Tracheal epithelial cell (primary cell): ENCODE measurements around the gene GH1. TPM values are rescaled to one million over a fixed set of nuclear protein-coding genes. Genes with fewer than 3 reads are reported as not detected.

Experiments
- total RNA-seq: library from RNA; depleted of rRNA; stranded (reverse); fragments of >200 nt; gene quantifications from 2 replicates; pipeline ENCODE4 v1.2.1, GENCODE V29; 2014

The GH1 gene
- total RNA-seq: not detected in 2 replicates

DNA sequence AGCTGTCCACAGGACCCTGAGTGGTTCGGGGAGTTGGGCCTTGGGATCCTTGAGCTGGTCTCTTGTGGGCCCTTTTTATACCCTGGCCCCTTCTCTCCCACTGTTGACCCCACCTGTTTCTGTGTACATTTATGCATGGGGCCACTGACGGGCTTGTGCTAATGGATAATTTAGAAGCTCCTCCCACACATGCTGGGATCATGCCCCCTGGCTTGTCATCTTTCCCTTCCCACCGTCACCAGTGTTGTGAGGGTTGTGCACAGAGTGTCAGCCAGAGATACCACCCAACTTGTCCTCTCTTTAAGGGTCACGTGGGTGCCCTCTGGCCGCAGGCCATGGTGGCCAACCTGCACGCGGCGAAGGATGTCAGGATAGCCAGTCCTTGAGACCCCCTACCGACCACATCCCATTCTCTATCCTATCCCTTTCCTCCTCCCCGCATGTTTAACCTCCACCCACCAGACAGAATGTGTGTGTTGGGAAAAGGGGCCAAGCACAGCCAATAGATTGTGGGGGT is at the start of gene GH1:
TSS of gene GH1 (minus strand) at position 51 of the 517 bp plus-strand sequence. CDS start 63 bp downstream, outside the sequence.

DNA sequence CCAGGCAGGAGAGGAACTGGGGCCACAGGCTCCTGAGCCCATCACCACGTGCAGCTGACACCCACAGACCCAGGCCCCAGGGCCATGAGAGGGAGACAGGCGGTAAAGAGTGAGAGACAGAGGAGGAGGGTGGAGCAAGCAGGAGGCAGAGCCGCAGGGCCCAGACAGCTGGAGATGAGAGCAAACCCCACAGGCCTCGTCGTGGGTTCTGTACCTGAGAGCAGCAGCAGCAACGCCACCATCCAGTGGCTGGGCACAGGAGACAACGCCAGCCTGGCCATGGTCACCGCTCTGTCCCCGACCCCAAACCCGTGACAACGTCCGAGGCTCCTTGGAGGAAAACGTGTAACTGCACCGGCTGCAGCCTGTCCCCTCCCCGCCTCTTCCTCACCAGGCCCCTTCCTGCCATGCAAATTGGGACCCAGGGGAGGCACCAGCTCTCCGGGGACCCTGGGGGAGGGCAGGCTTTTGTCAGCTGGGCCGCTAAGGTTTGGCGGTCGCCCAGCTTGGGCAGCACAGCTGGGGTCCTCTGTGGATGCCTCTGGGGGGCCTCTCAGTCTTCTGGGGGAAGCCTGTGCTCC is 13.4 kb upstream of the GH1 start, which contains the start of gene CD79B:
TSS of gene CD79B (minus strand) at position 351 of the 581 bp plus-strand sequence. CDS start at position 281, 70 bp downstream.

DNA sequence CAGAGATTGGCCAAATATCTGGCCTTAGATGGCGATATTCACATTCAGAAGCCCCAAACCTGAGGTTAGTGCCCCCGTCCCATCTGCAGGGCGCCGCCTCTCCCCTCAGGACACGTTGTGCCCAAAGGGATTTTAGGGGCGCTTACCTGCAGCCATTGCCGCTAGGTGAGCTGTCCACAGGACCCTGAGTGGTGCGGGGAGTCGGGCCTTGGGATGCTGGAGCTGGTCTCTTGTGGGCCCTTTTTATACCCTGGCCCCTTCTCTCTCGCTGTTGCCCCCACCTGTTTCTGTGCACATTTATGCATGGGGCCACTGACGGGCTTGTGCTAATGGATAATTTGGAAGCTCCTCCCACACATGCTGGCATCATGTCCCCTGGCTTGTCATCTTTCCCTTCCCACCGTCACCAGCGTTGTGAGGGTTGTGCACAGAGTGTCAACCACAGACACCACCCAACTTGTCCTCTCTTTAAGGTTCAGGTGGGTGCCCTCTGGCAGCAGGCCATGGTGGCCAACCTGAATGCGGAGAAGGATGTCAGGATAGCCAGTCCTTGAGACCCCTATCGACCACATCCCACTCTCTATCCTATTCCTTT is 7.5 kb downstream of the GH1 start, which contains the start of gene CSHL1:
TSS of gene CSHL1 (minus strand) at position 218 of the 595 bp plus-strand sequence. CDS start at position 156, 62 bp downstream.

DNA sequence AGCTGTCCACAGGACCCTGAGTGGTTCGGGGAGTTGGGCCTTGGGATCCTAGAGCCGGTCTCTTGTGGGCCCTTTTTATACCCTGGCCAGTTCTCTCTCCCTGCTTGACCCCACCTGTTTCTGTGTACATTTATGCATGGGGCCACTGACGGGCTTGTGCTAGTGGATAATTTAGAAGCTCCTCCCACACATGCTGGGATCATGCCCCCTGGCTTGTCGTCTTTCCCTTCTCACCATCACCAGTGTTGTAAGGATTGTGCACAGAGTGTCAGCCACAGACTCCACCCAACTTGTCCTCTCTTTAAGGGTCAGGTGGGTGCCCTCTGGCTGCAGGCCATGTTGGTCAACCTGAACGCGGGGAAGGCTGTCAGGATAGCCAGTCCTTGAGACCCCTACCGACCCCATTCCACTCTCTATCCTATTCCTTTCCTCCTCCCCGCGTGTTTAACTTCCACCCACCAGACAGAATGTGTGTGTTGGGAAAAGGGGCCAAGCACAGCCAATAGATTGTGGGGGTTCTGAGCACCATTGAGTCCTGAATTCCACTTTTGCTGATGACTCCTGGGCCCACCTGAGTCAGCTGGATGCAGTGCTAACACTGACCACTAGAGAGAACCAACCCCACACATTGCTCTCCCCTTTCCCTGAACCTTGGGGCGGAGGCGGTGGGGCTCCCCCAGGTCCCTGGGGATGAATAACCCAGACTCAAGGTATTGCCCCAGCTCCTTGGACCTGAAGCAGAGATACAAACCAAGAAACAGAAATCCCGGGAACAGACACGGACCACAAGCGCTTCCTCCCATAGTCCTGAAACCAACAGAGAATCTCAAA is 21.9 kb downstream of the GH1 start, which contains the start of gene CSH1:
TSS of gene CSH1 (minus strand) at position 51 of the 831 bp plus-strand sequence. CDS start 63 bp downstream, outside the sequence.

DNA sequence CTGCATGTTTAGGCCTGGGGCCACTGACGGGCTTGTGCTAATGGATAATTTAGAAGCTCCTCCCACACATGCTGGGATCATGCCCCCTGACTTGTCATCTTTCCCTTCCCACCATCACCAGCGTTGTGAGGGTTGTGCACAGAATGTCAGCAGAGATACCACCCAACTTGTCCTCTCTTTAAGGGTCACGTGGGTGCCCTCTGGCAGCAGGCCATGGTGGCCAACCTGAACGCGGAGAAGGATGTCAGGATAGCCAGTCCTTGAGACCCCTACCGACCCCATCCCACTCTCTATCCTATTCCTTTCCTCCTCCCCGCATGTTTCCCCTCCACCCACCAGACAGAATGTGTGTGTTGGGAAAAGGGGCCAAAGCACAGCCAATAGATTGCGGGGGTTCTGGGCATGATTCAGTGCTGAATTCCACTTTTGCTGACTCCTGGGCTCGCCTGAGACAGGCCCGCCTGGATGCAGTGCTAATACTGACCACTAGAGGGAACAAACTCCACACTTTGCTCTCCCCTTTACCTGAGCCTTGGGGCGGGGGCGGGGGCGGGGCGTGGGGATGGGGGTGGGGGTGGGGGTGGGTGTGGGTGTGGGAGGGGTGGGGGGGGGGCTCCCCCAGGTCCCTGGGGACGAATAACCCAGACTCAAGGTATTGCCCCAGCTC is 36.6 kb downstream of the GH1 start, which contains the start of gene GH2:
TSS of gene GH2 (minus strand) at position 10 of the 667 bp plus-strand sequence. CDS start 143 bp downstream, outside the sequence.

DNA sequence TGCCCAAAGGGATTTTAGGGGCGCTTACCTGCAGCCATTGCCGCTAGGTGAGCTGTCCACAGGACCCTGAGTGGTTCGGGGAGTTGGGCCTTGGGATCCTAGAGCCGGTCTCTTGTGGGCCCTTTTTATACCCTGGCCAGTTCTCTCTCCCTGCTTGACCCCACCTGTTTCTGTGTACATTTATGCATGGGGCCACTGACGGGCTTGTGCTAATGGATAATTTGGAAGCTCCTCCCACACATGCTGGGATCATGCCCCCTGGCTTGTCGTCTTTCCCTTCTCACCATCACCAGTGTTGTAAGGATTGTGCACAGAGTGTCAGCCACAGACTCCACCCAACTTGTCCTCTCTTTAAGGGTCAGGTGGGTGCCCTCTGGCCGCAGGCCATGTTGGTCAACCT is 45.1 kb downstream of the GH1 start, which contains the start of gene CSH2:
TSS of gene CSH2 (minus strand) at position 101 of the 400 bp plus-strand sequence. CDS start at position 38, 63 bp downstream.

Other genes starting within 250 kb of the GH1 start
- gene LIMD2, start 218.7 kb downstream of the GH1 start, total RNA-seq: 4.5 and 10.4 TPM in 2 replicates
- gene STRADA, start 177.0 kb downstream of the GH1 start, total RNA-seq: 5.8 and 7.5 TPM in 2 replicates
- 78.2 and 78.3 TPM in 2 replicates for gene CCDC47, start 145.2 kb downstream of the GH1 start, total RNA-seq
- gene DDX42, start 144.7 kb downstream of the GH1 start, total RNA-seq: 41.3 and 44.3 TPM in 2 replicates
- gene PSMC5, start 91.4 kb downstream of the GH1 start, total RNA-seq: 14.3 and 27.7 TPM in 2 replicates
- 55.2 and 66.3 TPM in 2 replicates for gene FTSJ3, start 91.2 kb downstream of the GH1 start, total RNA-seq
- 121 and 165 TPM in 2 replicates for gene SMARCD2, start 76.2 kb downstream of the GH1 start, total RNA-seq
- not detected in 2 replicates for gene CSH2, start 45.2 kb downstream of the GH1 start, total RNA-seq
- gene GH2, start 36.9 kb downstream of the GH1 start, total RNA-seq: not detected in 2 replicates
- not detected in 2 replicates for gene CSH1, start 22.3 kb downstream of the GH1 start, total RNA-seq
- not detected in 2 replicates for gene CSHL1, start 7.6 kb downstream of the GH1 start, total RNA-seq
- gene CD79B, start 13.5 kb upstream of the GH1 start, total RNA-seq: not detected in 2 replicates
- under 0.01 TPM in 1 of 2 replicates, not detected in the other for gene SCN4A, start 54.1 kb upstream of the GH1 start, total RNA-seq
- gene PRR29, start 79.5 kb upstream of the GH1 start, total RNA-seq: not detected in 2 replicates
- 0.43 and 5.5 TPM in 2 replicates for gene ICAM2, start 101.8 kb upstream of the GH1 start, total RNA-seq
- 21.5 and 25.3 TPM in 2 replicates for gene ERN1, start 211.3 kb upstream of the GH1 start, total RNA-seq